HepG2 (cell line): ENCODE results near the gene KIF22. TPM values are rescaled to one million over a fixed set of nuclear protein-coding genes. Genes with fewer than 3 reads are reported as not detected.

Experiments used
- KDM5B ChIP-seq: sonication (generic); formaldehyde crosslinking; IDR thresholded peaks from 2 replicates; pipeline ENCODE4 v1.4.0; 2020; ENCODE audit warnings: missing genetic modification reagents, mild to moderate bottlenecking, borderline replicate concordance
- KIAA2018 ChIP-seq: sonication (generic); formaldehyde crosslinking; IDR thresholded peaks from 2 replicates; pipeline ENCODE4 v1.5.0; 2020; ENCODE audit warnings: mild to moderate bottlenecking, missing genetic modification reagents, borderline replicate concordance
- THAP9 ChIP-seq: sonication (generic); formaldehyde crosslinking; IDR thresholded peaks from 2 replicates; pipeline ENCODE4; 2020; ENCODE audit warnings: missing genetic modification reagents, mild to moderate bottlenecking, borderline replicate concordance
- ZEB1 ChIP-seq: IDR thresholded peaks from 2 replicates; pipeline ENCODE4 v1.6.1; 2012; ENCODE audit warnings: mild to moderate bottlenecking, low read depth, inconsistent platforms; ENCODE audit not compliant: insufficient replicate concordance
- ZNF253 ChIP-seq: sonication (generic); formaldehyde crosslinking; IDR thresholded peaks from 2 replicates; pipeline ENCODE4 v1.8.0; 2022; ENCODE audit warnings: mild to moderate bottlenecking, missing genetic modification reagents, borderline replicate concordance
- ZNF326 ChIP-seq: sonication (generic); formaldehyde crosslinking; IDR thresholded peaks from 2 replicates; pipeline ENCODE4 v1.4.0; 2020; ENCODE audit warnings: missing genetic modification reagents, borderline replicate concordance
- ZNF496 ChIP-seq: sonication (generic); formaldehyde crosslinking; IDR thresholded peaks from 2 replicates; pipeline ENCODE4 v1.8.1; 2023; ENCODE audit warnings: mild to moderate bottlenecking, moderate library complexity, missing genetic modification reagents; ENCODE audit not compliant: insufficient replicate concordance
- polyA plus RNA-seq, 8 experiments: library from polyadenylated mRNA; depleted of rRNA in 3 of 8; stranded (reverse) in 7 of 8; unstranded in 1 of 8; fragments of >200 nt; fragmentation: Illumina TruSeq in 4 of 8; extraction: Trizol in 4 of 8; gene quantifications; 2 replicates each; pipeline versions ENCODE4 v1.2.1 to v1.2.3, GENCODE V29; 2011 to 2016; ENCODE audit warnings: low read depth in 4 of 8, missing spikeins in 1 of 8, mixed read lengths in 1 of 8; ENCODE audit not compliant: insufficient read depth in 1 of 8
- total RNA-seq, 5 experiments: library from RNA; depleted of rRNA; stranded (reverse); fragments of >200 nt; fragmentation: Illumina TruSeq; extraction: Trizol; gene quantifications; 2 replicates each; pipeline ENCODE4 v1.2.3, GENCODE V29; 2016; ENCODE audit warnings: low read depth in 1 of 5
- TF ChIP-seq, protein P1 (sequence below): sonication (generic); formaldehyde crosslinking; IDR thresholded peaks from 2 replicates; pipeline ENCODE4 v1.5.0; 2020; ENCODE audit warnings: mild to moderate bottlenecking, missing genetic modification reagents, borderline replicate concordance
- TF ChIP-seq, protein P2 (sequence below): IDR thresholded peaks from 2 replicates; pipeline ENCODE4 v1.6.1; 2012; ENCODE audit warnings: low read depth, low read length, improper control_type of control experiment
- TF ChIP-seq, protein P3 (sequence below): sonication (generic); formaldehyde crosslinking; IDR thresholded peaks from 2 replicates; pipeline ENCODE4 v1.8.1; 2022; ENCODE audit warnings: mild to moderate bottlenecking, missing genetic modification reagents

Gene KIF22
- total and polyA plus RNA-seq, 2 of the 13 experiments (the other 11 are each of a cell fraction or from before 2014, with no cell fraction given), result 95.8 to 118 TPM

- TF ChIP-seq, protein P1, sequence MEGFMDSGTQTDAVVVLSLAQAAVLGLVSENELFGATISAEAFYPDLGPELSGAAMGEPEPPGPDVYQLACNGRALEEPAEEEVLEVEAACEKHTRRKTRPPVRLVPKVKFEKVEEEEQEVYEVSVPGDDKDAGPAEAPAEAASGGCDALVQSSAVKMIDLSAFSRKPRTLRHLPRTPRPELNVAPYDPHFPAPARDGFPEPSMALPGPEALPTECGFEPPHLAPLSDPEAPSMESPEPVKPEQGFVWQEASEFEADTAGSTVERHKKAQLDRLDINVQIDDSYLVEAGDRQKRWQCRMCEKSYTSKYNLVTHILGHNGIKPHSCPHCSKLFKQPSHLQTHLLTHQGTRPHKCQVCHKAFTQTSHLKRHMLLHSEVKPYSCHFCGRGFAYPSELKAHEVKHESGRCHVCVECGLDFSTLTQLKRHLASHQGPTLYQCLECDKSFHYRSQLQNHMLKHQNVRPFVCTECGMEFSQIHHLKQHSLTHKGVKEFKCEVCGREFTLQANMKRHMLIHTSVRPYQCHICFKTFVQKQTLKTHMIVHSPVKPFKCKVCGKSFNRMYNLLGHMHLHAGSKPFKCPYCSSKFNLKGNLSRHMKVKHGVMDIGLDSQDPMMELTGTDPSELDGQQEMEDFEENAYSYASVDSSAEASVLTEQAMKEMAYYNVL (CRISPR knock-in tag), result no peak
- no peak; the same call in 1 of the 2 replicates for TF ChIP-seq KDM5B (CRISPR knock-in tag)
- TF ChIP-seq ZNF326 (CRISPR knock-in tag), result no peak; the same call in 1 of the 2 replicates
- TF ChIP-seq, protein P2, sequence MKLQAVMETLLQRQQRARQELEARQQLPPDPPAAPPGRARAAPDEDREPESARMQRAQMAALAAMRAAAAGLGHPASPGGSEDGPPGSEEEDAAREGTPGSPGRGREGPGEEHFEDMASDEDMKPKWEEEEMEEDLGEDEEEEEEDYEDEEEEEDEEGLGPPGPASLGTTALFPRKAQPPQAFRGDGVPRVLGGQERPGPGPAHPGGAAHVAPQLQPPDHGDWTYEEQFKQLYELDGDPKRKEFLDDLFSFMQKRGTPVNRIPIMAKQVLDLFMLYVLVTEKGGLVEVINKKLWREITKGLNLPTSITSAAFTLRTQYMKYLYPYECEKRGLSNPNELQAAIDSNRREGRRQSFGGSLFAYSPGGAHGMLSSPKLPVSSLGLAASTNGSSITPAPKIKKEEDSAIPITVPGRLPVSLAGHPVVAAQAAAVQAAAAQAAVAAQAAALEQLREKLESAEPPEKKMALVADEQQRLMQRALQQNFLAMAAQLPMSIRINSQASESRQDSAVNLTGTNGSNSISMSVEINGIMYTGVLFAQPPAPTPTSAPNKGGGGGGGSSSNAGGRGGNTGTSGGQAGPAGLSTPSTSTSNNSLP, result no peak
- TF ChIP-seq, protein P3, sequence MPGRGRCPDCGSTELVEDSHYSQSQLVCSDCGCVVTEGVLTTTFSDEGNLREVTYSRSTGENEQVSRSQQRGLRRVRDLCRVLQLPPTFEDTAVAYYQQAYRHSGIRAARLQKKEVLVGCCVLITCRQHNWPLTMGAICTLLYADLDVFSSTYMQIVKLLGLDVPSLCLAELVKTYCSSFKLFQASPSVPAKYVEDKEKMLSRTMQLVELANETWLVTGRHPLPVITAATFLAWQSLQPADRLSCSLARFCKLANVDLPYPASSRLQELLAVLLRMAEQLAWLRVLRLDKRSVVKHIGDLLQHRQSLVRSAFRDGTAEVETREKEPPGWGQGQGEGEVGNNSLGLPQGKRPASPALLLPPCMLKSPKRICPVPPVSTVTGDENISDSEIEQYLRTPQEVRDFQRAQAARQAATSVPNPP (CRISPR knock-in tag), result no peak
- TF ChIP-seq ZEB1, result no peak
- TF ChIP-seq ZNF496 (CRISPR knock-in tag), result no peak
- no peak for TF ChIP-seq ZNF253 (CRISPR knock-in tag)
- TF ChIP-seq KIAA2018 (CRISPR knock-in tag), result no peak
- no peak for TF ChIP-seq THAP9 (CRISPR knock-in tag)
These were observed 30.4 kb downstream of the KIF22 start (continued) for GRCh38 chr16:29820730-29821642.
